MM.1S (cell line): Measurements from ENCODE around the gene GPC3.

ENCODE experiments used
- DNase-seq: peaks from one replicate; pipeline ENCODE4 v3.0.0-alpha.2; 2015
- H2AFZ ChIP-seq: fragments of 300-600 bp; sonication (generic); 2 replicates; pipeline ENCODE4 v1.6.0; 2016; ENCODE audit warnings: antibody characterized with exemption, low read length
- H3F3A ChIP-seq: fragments of 300-600 bp; sonication (generic); 2 replicates; pipeline ENCODE4 v1.6.1; 2016; ENCODE audit warnings: mild to moderate bottlenecking, antibody characterized with exemption, low read length, moderate library complexity, mixed read lengths; ENCODE audit not compliant: insufficient read depth
- H3K27ac ChIP-seq: fragments of 300-600 bp; sonication (generic); 2 replicates; pipeline ENCODE4 v1.5.1; 2016; ENCODE audit warnings: mild to moderate bottlenecking, low read length
- H3K27me3 ChIP-seq: fragments of 300-600 bp; sonication (generic); replicated peaks from 2 replicates; pipeline ENCODE4 v1.6.0; 2016; ENCODE audit warnings: low read length; ENCODE audit not compliant: insufficient read depth
- H3K36me3 ChIP-seq: fragments of 300-600 bp; sonication (generic); replicated peaks from 2 replicates; pipeline ENCODE4 v1.6.1; 2016; ENCODE audit warnings: mild to moderate bottlenecking, low read length, mixed read lengths; ENCODE audit not compliant: insufficient read depth
- H3K4me1 ChIP-seq: fragments of 300-600 bp; sonication (generic); 2 replicates; pipeline ENCODE4 v1.6.1; 2016; ENCODE audit warnings: low read length, mixed read lengths
- H3K4me2 ChIP-seq: fragments of 300-600 bp; sonication (generic); 2 replicates; pipeline ENCODE4 v1.6.0; 2016; ENCODE audit warnings: low read depth, low read length
- H3K4me3 ChIP-seq: fragments of 300-600 bp; sonication (generic); 2 replicates; pipeline ENCODE4 v1.5.1; 2016; ENCODE audit warnings: low read length, mixed read lengths
- H3K79me2 ChIP-seq: fragments of 300-600 bp; sonication (generic); 2 replicates; pipeline ENCODE4 v1.6.1; 2016; ENCODE audit warnings: mixed run types, low read length, mixed read lengths
- H3K9ac ChIP-seq: fragments of 300-600 bp; sonication (generic); 2 replicates; pipeline ENCODE4 v1.6.1; 2016; ENCODE audit warnings: low read length, mixed read lengths
- H3K9me2 ChIP-seq: fragments of 300-600 bp; sonication (generic); replicated peaks from 2 replicates; pipeline ENCODE4 v1.6.1; 2016; ENCODE audit warnings: mild to moderate bottlenecking, low read length, mixed read lengths; ENCODE audit not compliant: insufficient read depth
- H3K9me3 ChIP-seq: fragments of 300-600 bp; sonication (generic); replicated peaks from 2 replicates; pipeline ENCODE4 v1.6.1; 2016; ENCODE audit warnings: mild to moderate bottlenecking, low read length, mixed read lengths; ENCODE audit not compliant: insufficient read depth
- H4K20me1 ChIP-seq: fragments of 300-600 bp; sonication (generic); 2 replicates; pipeline ENCODE4 v1.6.1; 2016; ENCODE audit warnings: mild to moderate bottlenecking, low read length, moderate library complexity, mixed read lengths; ENCODE audit not compliant: insufficient read depth
- CTCF ChIP-seq: fragments of 300-600 bp; sonication (generic); IDR thresholded peaks from 2 replicates; pipeline ENCODE4 v1.5.1; 2016; ENCODE audit warnings: antibody characterized with exemption, low read length, mixed read lengths
- EZH2 ChIP-seq: fragments of 300-600 bp; sonication (generic); optimal IDR thresholded peaks from 2 replicates; pipeline ENCODE3; 2017; ENCODE audit warnings: low read depth, mild to moderate bottlenecking, antibody characterized with exemption, low read length, mixed read lengths
- EZH2phosphoT487 ChIP-seq: fragments of 300-600 bp; sonication (generic); IDR thresholded peaks from 2 replicates; pipeline ENCODE4 v1.6.1; 2018; ENCODE audit warnings: antibody characterized with exemption, low read length

Gene GPC3

GRCh38 chrX:133741303-133741702 lies 244.1 kb downstream of the GPC3 start:
- Histone ChIP-seq H3K4me1 (peaks cover 8% of the 10 kb centered on the region), H3K9me3 (no peaks in the 10 kb centered on the region), H4K20me1 (no peaks in the 10 kb centered on the region), H3K4me2 (no peak overlapping the region), H3K9ac (no peak overlapping the region), H3K27ac (no peak overlapping the region), H3K36me3 (no peaks in the 10 kb centered on the region), H2AFZ (no peak overlapping the region), H3K27me3 (no peaks in the 10 kb centered on the region), H3K9me2 (no peaks in the 10 kb centered on the region), H3K4me3 (no peak overlapping the region), H3F3A (peaks cover 4% of the 10 kb centered on the region), H3K79me2 (no peaks in the 10 kb centered on the region)
- DNase-seq: no peak
- TF ChIP-seq EZH2: no peak
- TF ChIP-seq EZH2phosphoT487: no peak

- Histone ChIP-seq H3K79me2 (no peaks in the 10 kb centered on the region), H3K27me3 (no peaks in the 10 kb centered on the region), H3K4me2 (no peak overlapping the region), H3K27ac (no peak overlapping the region), H3K9me3 (no peaks in the 10 kb centered on the region), H3F3A (no peaks in the 10 kb centered on the region), H3K36me3 (no peaks in the 10 kb centered on the region), H4K20me1 (no peaks in the 10 kb centered on the region), H3K4me3 (no peak overlapping the region), H3K4me1 (no peaks in the 10 kb centered on the region), H3K9me2 (no peaks in the 10 kb centered on the region), H3K9ac (no peak overlapping the region), H2AFZ (no peak overlapping the region)
- TF ChIP-seq EZH2phosphoT487 (no peak), CTCF (no peak), EZH2 (no peak)
- DNase-seq: no peak
These were observed 258.8 kb downstream of the GPC3 start for GRCh38 chrX:133726642-133727041.

GRCh38 chrX:133726211-133726630 lies 259.2 kb downstream of the GPC3 start:
- H3K9me2 ChIP-seq: no peaks in the 10 kb centered on the region

More at GRCh38 chrX:133726211-133726630, 259.2 kb downstream of the GPC3 start:
- H3K9ac ChIP-seq: no peak overlapping the region
- no peak overlapping the region for H3K4me3 ChIP-seq
- TF ChIP-seq CTCF: no peak
- no peak for TF ChIP-seq EZH2
- no peak for TF ChIP-seq EZH2phosphoT487
- no peaks in the 10 kb centered on the region for H3K79me2 ChIP-seq
- no peak overlapping the region for H2AFZ ChIP-seq
- H3K36me3 ChIP-seq: no peaks in the 10 kb centered on the region
- H3F3A ChIP-seq: no peaks in the 10 kb centered on the region
- H3K27me3 ChIP-seq: no peaks in the 10 kb centered on the region
- H3K4me2 ChIP-seq: no peak overlapping the region
- DNase-seq: no peak
- H3K27ac ChIP-seq: no peak overlapping the region
- H3K9me3 ChIP-seq: no peaks in the 10 kb centered on the region
- no peaks in the 10 kb centered on the region for H4K20me1 ChIP-seq
- no peaks in the 10 kb centered on the region for H3K4me1 ChIP-seq
